ENCODE data around the gene CPXM2.

Gene CPXM2

DNA sequence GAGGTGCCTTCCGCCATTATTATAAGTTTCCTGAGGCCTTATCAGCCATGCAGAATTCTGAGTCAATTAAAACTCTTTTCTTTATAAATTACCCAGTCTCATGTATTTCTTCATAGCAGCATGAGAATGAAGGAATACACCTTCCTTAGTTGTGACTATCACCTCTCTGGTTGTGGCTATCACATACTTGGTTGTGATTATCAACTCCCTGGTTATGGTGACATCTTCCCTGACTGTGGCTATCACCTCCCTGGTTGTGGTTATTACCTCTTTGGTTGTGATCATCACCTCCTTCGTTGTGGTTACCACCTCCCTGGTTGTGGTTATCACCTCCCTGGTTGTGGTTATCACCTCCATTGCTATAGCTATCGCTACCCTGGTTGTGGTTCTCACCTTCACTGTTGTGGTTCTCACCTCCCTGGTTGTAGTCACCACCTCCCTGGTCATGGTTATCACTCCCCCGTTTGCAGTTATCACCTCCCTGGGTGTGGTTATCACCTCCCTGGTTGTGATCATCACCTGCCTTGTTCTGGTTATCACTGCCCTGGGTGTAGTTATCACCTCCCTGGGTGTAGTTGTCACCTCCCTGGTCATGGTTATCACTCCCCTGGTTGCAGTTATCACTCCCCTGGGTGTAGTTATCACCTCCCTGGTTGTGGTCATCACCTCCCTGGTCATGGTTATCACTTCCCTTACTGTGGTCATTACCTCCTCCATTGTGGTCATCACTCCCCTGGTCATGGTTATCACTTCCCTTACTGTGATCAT is 119.5 kb downstream of the CPXM2 start:
- TF ChIP-seq, protein P1, sequence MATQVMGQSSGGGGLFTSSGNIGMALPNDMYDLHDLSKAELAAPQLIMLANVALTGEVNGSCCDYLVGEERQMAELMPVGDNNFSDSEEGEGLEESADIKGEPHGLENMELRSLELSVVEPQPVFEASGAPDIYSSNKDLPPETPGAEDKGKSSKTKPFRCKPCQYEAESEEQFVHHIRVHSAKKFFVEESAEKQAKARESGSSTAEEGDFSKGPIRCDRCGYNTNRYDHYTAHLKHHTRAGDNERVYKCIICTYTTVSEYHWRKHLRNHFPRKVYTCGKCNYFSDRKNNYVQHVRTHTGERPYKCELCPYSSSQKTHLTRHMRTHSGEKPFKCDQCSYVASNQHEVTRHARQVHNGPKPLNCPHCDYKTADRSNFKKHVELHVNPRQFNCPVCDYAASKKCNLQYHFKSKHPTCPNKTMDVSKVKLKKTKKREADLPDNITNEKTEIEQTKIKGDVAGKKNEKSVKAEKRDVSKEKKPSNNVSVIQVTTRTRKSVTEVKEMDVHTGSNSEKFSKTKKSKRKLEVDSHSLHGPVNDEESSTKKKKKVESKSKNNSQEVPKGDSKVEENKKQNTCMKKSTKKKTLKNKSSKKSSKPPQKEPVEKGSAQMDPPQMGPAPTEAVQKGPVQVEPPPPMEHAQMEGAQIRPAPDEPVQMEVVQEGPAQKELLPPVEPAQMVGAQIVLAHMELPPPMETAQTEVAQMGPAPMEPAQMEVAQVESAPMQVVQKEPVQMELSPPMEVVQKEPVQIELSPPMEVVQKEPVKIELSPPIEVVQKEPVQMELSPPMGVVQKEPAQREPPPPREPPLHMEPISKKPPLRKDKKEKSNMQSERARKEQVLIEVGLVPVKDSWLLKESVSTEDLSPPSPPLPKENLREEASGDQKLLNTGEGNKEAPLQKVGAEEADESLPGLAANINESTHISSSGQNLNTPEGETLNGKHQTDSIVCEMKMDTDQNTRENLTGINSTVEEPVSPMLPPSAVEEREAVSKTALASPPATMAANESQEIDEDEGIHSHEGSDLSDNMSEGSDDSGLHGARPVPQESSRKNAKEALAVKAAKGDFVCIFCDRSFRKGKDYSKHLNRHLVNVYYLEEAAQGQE (IDR thresholded peaks at IDR 0.05; ENCODE audit: insufficient read depth in 1 of 2, low read depth in 2 of 2, low read length in 2 of 2) = no peak
- no peak for TF ChIP-seq FOXP2 (optimal IDR thresholded peaks at IDR 0.05; ENCODE audit: borderline replicate concordance, extremely low read depth, extremely low read length, insufficient read depth)
- no peak for TF ChIP-seq SIN3A (IDR thresholded peaks at IDR 0.05; ENCODE audit: borderline replicate concordance, insufficient read depth, low read length)
- no peak for TF ChIP-seq TAF1 (IDR thresholded peaks at IDR 0.05; ENCODE audit: borderline replicate concordance, insufficient read depth, low read length)
- no peak for TF ChIP-seq POLR2AphosphoS5 (IDR thresholded peaks at IDR 0.05; ENCODE audit: low read depth, low read length)

DNA sequence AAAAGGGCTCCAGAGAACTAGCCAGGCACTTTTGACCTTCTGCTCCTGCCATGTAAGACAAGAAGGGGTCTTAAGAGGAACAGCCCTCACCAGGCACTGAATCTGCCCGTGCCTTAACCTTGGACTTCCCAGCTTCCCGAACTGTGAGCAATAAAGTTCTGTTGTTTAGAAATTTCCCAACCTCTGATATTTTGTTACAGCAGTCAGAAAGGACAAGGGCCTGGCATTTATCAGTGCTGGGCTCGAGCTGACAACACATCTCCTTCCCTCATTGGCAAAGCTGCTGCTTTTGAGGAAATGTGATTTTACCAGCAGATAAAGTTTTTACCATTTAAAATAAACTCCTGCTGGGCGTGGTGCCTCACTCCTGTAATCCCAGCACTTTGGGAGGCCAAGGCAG is 122.0 kb downstream of the CPXM2 start:
- TF ChIP-seq TAF1 (IDR thresholded peaks at IDR 0.05; ENCODE audit: borderline replicate concordance, insufficient read depth, low read length) = no peak
- TF ChIP-seq, protein P1 (IDR thresholded peaks at IDR 0.05; ENCODE audit: insufficient read depth in 1 of 2, low read depth in 2 of 2, low read length in 2 of 2) = no peak
- no peak for TF ChIP-seq POLR2AphosphoS5 (IDR thresholded peaks at IDR 0.05; ENCODE audit: low read depth, low read length)
- no peak for TF ChIP-seq FOXP2 (optimal IDR thresholded peaks at IDR 0.05; ENCODE audit: borderline replicate concordance, extremely low read depth, extremely low read length, insufficient read depth)
- TF ChIP-seq SIN3A (IDR thresholded peaks at IDR 0.05; ENCODE audit: borderline replicate concordance, insufficient read depth, low read length) = no peak

DNA sequence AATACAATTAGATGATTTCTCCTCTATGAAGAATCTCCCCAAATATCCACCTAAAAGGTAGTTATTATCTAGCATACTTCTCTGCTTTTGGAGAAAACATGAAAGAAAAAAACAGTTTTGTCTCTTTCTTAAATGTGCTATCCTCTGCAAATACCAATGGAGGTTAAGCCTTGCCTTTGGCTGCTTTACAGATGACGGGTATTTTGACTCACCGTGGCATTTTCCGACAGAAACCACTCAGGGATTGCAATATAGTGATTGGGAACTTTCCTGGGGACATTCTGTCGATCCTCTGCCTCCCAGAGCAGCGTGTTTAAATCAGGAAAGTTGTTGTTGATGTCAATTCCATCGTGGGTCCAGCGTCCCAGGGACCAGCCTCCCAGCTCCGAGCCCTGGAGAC is 124.8 kb downstream of the CPXM2 start:
- TF ChIP-seq POLR2AphosphoS5 (IDR thresholded peaks at IDR 0.05; ENCODE audit: low read depth, low read length) = no peak

DNA sequence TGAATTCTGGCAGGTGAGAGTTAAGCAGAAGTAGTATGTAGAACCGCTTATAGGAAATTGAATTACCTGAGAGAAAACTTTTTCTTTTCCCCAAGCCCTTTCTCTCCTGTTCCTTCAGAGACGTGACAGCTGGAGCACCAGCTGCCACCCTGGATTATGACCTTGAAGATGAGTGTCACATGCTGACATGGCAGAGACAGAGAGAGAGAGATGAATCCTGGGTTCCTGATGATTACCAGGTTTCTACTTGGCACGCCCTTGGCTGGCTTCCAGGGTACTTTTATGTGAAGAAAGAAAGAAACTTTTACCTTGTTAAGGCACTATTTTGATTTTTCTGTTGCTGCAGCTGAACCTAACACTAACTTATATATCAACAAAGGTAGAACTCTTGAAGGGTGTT is 125.6 kb downstream of the CPXM2 start:
- TF ChIP-seq SIN3A (IDR thresholded peaks at IDR 0.05; ENCODE audit: borderline replicate concordance, insufficient read depth, low read length) (no peak), FOXP2 (optimal IDR thresholded peaks at IDR 0.05; ENCODE audit: borderline replicate concordance, extremely low read depth, extremely low read length, insufficient read depth) (no peak), TAF1 (IDR thresholded peaks at IDR 0.05; ENCODE audit: borderline replicate concordance, insufficient read depth, low read length) (no peak), POLR2AphosphoS5 (IDR thresholded peaks at IDR 0.05; ENCODE audit: low read depth, low read length) (no peak)
- TF ChIP-seq, protein P1 (IDR thresholded peaks at IDR 0.05; ENCODE audit: insufficient read depth in 1 of 2, low read depth in 2 of 2, low read length in 2 of 2) = no peak

DNA sequence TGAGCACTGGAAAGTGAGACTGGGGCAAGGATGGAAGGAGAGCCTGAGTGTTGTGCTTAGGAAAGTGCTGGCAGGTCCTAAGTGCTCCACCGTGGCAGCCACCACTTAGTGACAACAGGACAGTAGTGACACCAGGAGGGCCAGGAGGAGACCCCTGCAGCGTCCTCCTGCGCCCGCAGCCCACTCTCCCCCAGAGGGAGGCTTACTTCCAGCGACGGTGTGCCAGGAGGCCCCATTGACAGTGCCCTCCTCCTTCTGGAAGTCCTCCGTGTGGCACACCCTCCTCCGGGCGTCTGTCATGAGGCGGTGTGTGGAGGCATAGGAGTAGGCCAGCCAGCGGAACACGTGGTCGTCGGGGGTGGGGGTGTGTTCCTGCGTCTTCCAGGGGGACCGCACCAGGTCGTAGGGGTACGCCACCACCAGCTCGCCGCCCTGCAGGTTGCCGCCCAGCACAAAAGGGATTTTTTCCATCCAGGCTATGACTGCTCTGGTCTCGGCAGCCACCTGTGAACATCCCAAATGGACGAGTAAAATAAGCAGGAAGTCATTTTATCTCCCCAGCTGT is 129.9 kb downstream of the CPXM2 start:
- TF ChIP-seq SIN3A (IDR thresholded peaks at IDR 0.05; ENCODE audit: borderline replicate concordance, insufficient read depth, low read length) = no peak
- TF ChIP-seq FOXP2 (optimal IDR thresholded peaks at IDR 0.05; ENCODE audit: borderline replicate concordance, extremely low read depth, extremely low read length, insufficient read depth) = no peak
- TF ChIP-seq, protein P1 (IDR thresholded peaks at IDR 0.05; ENCODE audit: insufficient read depth in 1 of 2, low read depth in 2 of 2, low read length in 2 of 2) = no peak
- TF ChIP-seq POLR2AphosphoS5 (IDR thresholded peaks at IDR 0.05; ENCODE audit: low read depth, low read length) = no peak
- TF ChIP-seq TAF1 (IDR thresholded peaks at IDR 0.05; ENCODE audit: borderline replicate concordance, insufficient read depth, low read length) = no peak
